CD4-positive, alpha-beta T cell treated with Interferon gamma for 1 hour (primary cell): ENCODE data around the gene GRHL3.

ENCODE experiments used
- DNase-seq: peaks from one replicate; pipeline ENCODE4 v3.0.0-alpha.2; 2020

The GRHL3 gene

DNA sequence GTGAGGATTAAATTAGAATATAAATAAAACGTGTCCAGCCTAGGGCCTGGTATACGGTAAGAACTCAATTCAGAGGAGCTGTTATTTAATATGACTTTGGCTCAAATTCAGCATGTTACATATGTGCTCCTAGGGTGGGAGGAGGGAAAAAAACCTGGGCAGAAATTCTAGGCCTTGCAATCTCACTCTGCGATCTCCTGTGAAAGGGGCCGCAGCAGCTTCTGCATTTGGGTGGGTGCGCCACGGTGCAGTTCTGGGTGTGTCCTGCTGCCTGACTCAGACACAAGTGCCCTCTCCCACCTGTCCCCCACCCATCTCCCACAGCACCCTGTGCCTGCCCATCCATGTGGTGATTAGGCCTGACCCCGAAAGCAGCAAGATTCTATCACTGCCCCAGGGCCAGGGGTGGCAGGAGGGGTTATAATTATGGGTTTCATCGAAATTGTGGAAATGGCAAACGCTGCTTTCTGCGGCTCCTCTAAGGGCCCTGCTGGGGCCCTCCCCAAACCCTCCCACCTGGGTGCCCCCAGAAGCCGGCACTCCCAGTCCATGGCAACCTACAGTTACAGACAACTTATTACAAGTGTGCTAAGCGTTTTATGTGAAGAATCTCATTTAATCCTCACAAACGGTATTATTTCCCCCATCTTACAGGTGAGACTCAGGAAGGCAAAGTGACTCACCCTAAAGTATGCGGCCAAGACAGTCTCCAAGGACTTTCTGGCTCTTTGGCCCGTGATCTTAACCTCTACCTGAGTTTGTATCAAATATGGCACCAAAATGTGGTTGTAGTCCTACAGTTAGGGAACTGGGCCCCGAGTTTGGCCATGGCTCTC is 25.5 kb upstream of the GRHL3 start:
- DNase-seq: no peak

DNA sequence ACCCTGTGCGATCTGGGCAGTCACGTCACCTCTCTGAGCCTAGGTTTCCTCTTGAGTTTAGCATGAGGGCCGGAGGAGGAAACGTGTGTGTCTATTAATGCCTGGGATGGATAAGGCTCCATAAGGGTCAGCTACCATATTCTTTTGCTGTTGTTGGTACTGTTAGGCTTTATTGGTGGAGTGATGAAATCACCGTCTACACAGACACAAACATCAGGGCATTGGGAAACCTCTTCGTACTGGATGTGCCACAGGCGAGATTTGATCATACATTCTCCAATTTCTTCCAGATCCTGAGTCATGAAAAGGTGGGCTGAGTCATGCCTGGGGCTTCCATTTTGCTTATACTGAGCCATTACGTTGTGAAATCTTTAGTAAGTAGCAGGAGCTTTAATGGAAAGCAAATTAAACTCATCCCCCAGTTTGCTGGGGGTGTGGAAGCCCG is 24.9 kb upstream of the GRHL3 start:
- DNase-seq: no peak

DNA sequence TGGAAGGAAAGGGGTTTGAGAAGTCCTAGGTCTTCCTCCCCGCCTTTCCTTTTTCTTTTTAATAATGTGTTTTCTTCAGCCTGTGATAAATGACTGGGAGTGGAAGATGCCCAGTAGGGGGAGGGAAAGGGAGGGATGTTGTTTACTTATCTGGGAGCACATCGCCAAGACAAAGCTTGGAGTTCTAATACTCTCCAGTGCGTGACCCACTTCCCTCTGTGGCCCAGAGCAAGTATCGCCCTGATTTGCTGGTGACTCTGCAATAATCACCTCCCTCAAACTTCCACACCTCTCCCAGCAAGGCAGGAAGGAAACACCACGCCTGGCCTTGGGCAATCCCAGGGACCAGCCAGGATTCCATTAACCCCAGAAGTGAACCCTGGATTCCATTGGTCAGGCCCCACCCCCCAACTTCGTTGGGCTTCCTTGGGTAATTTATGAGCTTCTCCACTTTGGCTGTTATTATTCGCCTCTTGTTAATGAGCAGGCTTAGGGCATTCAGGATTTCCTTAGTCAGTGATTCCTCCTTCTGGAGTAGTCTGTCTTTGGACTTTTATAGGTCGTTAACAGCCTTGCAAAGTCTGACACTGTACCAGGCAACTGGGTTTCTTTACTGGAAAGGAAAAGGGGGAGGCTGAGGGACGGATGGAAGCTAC is 24.3 kb upstream of the GRHL3 start:
- no peak for DNase-seq

DNA sequence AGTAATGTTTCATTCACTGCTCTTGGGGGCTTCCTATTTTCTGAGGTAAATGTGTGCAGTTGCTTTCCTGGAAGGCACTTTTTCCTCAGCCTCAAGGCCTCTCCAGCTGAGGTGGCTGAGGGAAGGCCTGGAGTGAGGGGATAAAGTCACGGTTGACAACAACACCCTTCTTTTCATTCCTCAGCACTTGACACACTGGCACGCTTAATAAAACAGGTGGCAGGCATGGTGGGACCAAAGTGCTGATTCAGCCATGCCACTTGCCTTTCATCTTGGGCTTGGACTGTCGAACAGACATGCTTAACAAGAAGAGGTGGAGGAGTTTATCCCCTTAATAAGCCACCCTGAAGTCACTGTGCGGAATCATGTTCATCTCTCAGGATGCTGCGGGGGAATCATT is 23.6 kb upstream of the GRHL3 start:
- DNase-seq: no peak

DNA sequence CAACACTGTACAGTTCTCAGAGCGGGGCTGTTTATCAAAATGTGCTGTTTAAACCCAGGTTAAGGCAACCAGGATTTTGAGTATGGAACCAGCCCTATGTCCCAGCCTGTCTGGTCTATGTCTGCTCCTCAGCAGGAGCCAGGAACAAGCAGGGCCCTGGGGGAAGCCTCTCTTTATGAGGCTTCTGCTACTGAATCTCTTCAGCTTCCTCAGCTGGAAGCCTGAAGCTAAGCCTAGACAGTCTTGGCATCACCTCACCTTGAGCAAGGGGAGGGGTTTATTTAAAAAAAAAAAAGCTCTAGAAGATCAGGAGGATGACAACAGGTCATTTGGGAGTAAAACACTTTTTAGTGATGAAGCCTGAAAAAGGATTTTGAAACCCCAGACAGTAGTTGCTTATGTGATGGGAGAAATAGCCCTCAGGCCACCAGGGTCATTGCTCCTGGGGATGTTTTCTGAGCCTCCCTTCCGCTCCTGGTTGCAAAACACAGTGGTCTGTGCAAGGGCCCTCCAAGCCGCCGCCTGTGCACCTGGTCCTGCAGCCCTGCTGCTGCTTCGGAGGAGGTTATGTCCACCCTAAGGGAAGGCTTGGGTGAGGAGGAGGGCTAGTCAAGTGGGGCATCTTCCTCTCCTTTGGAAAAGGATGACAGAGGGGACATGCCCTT is 21.8 kb upstream of the GRHL3 start:
- no peak for DNase-seq

DNA sequence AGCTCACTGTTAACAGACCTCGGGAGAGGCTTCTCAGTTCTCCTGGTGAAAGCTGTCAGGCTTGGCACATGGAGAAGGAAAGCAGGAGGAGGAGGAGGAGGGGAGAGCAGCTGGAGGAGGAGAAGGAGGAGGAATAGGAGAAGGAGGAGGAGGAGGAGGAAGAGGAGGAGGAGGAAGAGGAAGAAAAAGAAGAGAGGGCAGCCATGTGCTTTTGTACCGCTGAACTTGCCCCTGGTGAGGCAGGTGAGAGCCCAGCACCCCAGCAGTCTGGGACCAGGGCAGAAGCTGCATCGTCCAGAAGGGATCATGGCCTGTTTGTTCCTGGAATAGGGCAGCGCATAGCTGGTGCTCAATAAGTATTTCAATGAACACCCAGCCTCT is 21.3 kb upstream of the GRHL3 start:
- no peak for DNase-seq

DNA sequence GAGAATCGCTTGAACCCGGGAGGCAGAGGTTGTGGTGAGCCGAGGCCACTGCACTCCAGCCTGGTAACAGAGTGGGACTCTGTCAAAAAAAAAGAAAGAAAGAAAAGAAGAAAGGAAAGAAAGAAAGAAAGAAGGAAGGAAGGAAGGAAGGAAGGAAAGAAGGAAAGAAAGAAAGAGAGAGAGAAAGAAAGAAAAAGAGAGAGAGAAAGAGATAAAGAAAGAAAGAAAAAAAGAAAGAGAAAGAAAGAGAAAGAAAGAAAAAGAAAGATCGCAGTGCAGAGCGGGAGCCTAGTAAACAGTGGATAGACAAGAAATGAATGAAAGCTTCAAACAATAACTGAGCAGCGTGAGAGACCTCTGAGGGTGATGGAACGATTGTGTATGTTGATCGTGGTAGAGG is 20.6 kb upstream of the GRHL3 start:
- DNase-seq: no peak

DNA sequence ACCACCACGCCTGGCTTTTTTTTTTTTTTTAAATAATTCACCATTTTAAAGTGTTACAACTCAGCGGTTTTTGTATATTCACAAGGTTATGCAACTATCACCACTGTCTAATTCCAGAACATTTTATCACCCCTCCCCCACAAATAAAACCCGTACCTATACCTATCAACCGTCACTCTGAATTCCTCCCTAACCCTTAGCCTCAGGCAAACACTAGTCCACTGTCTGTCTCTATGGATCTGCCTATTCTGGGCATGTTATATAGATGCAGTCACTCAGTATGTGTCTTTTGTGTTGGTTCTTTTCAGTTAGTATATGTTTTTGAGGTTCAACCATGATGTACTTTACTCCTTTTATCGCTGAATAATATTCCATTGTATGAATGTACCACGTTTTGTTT is 19.3 kb upstream of the GRHL3 start:
- no peak for DNase-seq

DNA sequence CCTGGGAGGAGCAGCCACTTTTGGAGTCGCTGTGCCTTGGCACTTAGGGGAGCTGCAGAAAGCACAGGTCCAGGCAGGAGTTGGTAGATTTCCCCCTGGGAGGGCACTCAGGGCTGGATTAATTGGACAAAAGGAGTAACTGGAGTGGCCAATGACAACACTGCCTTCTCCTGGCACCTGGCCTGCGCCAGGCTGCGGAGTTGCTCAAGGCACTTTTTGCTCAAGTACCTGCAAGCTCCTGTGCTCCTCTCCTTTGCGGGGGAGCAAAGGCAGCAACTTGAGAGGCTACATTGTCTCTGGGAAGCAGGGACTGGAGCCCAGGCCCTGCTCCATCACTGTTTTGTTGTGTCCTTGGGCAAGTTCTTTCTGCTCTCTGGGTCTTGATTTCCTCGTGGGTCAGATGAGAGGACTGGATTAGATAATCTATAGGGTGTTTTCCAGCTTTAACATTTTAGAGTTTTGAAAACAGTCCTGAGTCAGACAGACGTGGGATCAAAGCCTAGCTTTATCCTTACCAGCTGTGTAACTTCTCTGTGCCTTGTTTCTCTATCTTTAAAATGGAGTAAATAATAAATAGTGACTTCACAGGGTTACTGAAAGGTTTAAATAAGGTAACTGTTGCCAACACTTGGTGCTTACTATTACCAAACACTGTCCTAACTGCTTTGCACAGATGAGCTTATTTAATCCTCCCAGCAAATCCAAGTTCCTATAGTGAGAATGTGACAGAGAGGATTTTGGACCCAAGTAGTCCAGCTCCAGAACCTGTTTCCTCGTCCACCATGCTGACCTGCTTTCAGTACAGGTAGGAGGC is 18.0 kb upstream of the GRHL3 start:
- no peak for DNase-seq

DNA sequence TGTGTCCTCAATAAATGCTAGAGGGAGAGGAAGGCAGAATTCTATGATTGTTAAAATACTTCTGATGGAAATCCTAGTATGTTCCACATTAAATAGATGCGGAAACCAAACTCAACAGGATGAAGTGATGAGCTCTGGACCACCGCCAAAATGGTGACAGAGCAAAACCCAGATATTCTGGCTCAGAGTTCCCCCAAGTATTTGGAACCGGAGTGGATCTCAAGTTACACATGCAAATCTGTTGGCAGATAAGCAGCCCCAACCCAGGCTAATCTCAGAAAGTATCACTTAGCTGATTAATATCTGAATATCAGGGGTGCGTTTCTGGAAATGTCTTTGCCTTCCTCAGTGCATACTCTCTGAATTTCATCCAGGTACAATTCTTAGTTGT is 17.4 kb upstream of the GRHL3 start:
- no peak for DNase-seq

DNA sequence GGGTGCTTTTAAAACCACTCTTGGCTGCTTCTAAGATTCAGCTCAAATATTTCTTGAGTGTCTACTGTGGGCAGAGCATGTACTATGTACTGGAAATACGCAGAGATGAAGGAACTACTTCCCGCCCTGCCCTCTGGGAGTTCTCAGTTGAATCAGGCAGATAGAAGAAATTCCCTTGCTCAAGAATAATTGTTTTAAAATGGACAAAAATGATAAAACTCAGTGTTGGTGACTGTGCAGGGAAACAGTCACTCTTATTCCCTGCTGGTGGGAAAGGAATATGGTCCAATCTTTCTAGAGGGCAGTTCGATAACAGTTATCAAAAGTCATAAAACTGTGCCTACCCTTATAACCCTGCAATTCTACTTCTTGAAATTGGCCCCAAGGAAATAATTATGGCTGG is 16.9 kb upstream of the GRHL3 start:
- DNase-seq: no peak

DNA sequence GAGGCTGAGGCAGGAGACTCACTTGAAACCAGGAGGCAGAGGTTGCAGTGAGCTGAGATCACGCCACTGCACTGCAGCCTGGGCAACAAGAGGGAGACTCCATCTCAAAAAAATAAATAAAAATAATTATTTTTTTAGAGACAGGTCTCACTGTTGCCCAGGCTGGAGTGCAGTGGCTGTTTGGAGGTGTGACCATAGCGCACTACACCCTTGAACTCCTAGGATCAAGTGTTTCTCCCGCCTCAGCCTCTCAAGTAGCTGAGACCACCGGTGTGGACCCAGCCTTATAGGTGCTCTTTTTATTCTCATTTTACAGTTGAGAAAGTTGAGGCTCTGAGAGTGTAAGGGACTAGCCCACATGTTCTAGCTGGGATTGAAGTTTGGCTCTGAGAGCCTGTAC is 15.6 kb upstream of the GRHL3 start:
- no peak for DNase-seq

DNA sequence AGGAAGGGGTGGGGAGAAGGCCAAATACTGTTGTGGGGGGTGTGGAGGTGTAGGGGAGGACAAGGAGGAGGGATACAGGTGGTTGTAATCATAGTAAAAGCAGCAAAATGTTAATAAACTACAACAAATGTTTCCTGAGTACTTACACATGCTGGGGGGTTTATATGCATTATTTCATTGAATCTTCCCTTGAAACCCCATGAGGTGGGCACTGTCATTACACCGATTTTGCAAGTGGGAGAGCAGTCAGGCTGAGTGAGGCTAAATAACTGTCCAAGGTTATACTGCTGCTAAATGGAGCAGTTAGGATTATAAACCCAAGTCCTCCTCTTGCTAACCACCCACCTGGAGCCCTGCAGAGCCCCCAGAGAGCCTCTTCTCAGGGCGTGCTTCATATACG is 14.4 kb upstream of the GRHL3 start:
- DNase-seq: no peak

DNA sequence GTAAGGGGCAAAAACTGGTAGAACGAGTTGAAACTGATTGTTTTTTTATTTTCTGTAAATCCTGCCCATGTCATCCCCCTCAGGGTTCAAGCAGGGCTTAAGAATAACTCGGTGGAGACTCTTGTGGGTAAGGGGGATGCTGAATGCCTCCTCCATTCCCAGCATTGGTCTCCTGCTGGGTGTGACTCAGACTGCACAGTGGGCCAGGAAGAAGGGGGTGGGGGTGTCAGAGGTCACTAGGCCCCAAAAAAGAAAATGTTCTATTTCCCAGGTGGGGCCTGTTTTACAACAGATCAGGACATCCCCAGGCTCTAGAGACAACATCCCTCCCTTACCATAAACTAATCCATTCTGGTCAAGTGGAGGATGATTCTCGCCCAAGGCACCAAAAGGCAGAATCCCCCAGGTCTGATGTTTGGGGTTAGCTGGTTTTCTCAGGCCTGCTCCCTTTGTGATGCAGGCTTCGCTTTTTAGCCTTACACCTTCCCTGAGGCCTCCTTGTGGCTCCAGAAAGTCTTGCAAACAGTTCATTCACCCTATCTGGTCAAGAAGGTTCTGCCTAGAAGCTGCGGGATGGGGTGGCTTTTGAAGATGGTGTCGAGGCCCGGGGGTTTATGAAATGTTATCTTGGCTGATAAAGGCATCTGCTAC is 10.7 kb upstream of the GRHL3 start:
- DNase-seq: no peak

DNA sequence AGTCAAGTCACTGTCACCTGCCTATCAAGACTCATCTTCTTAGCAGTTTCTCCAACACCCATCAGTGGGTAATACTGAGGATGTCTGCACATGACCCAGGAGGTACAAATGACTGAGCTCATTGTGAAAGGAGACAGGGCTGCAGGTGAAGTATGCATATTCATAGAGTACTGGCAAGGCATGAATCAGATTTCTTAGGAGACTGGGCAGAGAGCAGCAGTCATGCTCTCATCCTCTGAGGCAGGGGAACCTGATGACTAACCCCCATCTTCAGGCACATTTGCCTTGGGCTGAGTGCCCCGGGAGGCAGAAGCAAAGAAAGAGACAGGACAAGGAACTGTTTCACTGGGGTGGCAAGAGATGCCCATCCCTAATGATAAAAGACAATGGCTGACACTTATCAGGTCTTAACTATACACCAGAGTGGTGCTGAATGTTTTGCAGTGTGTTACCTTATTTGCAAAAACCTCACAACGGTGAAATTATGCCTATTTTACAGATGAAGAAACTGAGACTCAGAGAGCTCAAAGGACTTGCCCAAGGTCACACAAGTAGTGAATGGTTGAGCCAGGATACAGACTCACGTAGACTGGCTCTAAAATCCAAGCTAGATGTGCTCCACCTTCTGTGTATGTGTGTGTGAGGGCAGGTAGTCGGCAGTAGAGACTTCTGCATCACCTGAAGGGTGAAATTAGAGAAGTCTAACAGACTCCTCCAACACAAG is 9.2 kb upstream of the GRHL3 start:
- no peak for DNase-seq

DNA sequence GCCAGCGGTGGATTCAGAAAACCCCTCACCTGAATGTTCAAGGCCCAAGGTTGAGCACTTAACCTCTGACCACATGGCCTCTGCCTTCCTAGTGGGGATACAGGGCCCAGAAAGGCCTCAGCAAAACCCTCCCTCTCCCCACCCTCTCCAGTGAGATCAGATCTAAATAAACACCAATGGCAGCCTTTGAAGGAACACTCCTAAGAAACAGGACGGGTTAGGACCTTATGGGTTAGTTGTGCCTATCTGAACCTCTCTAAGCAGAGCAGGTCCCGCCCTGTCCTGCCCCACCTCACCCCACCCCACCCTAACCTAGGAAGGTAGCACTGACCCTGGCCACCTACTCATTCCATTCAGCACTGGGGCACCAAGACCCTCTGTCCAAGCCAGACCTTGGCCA is 7.9 kb upstream of the GRHL3 start:
- no peak for DNase-seq

DNA sequence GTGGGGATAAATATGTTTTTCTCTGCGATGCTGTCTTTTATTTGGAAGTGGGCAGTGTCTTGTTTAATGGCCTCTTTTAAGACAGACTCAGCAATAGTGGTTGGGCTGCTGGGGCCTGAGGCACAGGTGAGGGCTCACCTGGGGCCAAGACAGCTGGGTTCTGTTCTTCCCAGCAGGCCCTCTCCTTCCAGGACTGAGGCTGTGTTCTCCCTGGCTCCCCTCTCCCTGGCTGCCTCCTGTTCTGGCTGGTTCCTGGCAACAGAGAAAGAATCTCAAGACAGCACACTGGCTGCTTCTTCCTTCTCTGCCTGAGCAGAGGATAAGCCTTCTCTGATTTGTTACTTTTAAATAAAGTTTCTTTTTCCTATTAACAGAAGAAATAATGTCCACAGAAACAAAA is 7.4 kb upstream of the GRHL3 start:
- DNase-seq: no peak

DNA sequence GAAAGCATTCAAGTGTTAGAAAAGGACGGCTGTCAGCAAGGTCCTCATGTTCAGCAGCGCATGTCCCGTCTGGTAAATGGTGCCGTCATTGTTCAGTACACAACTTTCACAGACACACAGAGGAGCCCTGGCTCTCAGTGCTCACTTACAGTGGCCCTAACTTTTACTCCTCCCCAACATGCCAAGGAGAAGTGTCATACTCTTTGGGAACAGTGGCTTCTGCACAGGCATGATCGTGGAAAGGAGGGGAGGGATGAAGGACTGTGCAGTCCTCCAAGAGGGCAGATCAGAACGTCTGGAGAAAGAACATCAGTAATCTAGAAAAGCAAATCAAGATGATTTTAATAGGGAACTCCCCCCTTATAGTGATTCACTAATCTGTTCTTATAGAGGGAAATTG is 3.8 kb upstream of the GRHL3 start:
- no peak for DNase-seq

DNA sequence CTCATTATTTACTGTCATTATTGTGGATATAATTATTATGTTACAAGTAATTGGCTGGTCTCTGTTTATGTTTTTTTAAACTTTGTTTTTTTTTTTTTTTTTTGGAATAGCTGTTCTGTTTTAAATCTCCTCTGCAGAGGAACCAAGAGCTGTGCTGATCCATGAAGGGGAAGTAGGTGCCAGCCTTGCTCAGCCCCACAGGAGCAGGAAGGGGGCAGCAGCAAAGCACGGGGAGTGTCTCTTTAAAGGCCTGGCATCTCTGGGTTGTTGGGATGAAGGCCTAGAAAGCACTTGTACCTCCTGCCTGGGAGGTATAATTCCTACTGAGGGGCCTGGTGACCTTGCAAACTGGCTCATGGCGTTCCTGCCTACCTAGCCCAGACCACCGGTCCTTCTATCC is 2.5 kb upstream of the GRHL3 start:
- DNase-seq: no peak

DNA sequence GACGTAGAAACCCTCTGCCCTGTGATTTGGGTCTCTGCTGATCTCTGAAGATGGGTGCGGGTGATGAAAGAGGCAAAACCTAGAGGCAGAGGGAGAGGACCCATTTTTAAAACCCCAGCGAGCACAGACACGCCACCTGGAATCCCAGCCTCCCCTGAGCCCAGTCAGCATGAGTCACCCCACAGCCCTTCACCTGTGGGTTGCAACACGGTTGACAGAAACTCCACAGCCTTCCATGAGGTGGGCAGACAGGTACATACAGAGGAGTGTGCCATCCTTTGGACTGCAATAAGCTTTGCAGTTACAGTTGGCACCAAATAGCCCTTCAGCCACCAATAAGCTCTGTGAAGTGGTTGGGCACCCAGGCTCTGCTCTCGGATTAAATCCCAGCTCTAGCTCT is 2.1 kb upstream of the GRHL3 start:
- no peak for DNase-seq

DNA sequence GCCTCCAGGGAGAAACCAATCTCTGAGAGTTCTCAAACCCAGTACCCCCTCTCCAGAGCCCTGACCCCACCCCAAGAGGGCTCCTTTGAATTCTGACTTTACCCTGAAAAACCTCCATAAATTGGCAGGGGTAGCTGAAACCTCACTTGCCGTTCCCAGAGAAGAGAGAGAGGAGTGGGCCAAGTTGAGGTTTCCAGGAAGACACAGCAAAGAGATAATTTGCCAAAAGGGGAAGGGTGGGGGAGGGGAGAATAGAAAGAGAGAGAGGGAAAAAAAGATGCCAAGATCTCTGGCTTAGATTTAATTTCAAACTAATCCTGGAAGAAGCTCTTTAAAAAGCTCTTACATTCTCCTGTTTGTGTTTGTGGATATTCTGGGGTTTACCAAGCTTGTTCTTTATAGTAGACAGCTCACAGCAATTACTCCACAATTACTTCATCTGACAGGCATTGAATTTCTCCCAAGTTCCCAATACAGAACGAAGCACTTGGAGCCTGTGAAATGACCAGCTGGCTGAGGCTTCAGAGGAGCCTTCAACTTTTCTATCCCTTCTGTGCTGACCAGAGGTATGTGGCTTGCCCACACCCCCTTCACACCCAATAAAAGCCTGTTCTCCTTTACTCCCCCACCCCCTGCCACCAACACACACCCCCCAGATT is 1.1 kb upstream of the GRHL3 start:
- DNase-seq: no peak
